ENCODE data around the gene PGM2L1.
"Not testable (repeated sequence)": the region's sequence is repeated elsewhere in the genome, so short reads cannot be mapped to it uniquely, and the experiment has no call there.

Gene PGM2L1

GRCh38 chr11:74400606-74401005 is 2.4 kb upstream of the PGM2L1 start:
- no peak for DNase-seq (ENCODE audit: low read depth in 2 of 2)

GRCh38 chr11:74397501-74398243 is 561 bp downstream of the PGM2L1 start:
- DNase-seq (ENCODE audit: low read depth in 2 of 2): no peak

GRCh38 chr11:74392256-74392655 is 6.0 kb downstream of the PGM2L1 start:
- no peak for DNase-seq (ENCODE audit: low read depth in 2 of 2)

- DNase-seq (ENCODE audit: low read depth in 2 of 2): no peak
Observed at GRCh38 chr11:74391193-74391592, 7.0 kb downstream of the PGM2L1 start.

GRCh38 chr11:74390697-74391096 is 7.5 kb downstream of the PGM2L1 start:
- DNase-seq (ENCODE audit: low read depth in 2 of 2): no peak

GRCh38 chr11:74388678-74389327 is 9.4 kb downstream of the PGM2L1 start:
- DNase-seq (ENCODE audit: low read depth in 2 of 2): peak in 1 of 2 experiments; percentile 35

GRCh38 chr11:74384641-74385040 is 13.6 kb downstream of the PGM2L1 start:
- no peak for DNase-seq (ENCODE audit: low read depth in 2 of 2)

- no peak for DNase-seq (ENCODE audit: low read depth in 2 of 2)
Observed at GRCh38 chr11:74380746-74381439, 17.3 kb downstream of the PGM2L1 start.

- DNase-seq (ENCODE audit: low read depth in 2 of 2): no peak
Observed at GRCh38 chr11:74377689-74378088, 20.5 kb downstream of the PGM2L1 start.

GRCh38 chr11:74373382-74373781 is 24.9 kb downstream of the PGM2L1 start:
- no peak for DNase-seq (ENCODE audit: low read depth in 2 of 2)

GRCh38 chr11:74371269-74372052 is 26.8 kb downstream of the PGM2L1 start:
- no peak for DNase-seq (ENCODE audit: low read depth in 2 of 2)

- no peak for DNase-seq (ENCODE audit: low read depth in 2 of 2)
Observed at GRCh38 chr11:74370123-74370522, 28.1 kb downstream of the PGM2L1 start.

- DNase-seq (ENCODE audit: low read depth in 2 of 2): no peak
Observed at GRCh38 chr11:74367881-74368280, 30.4 kb downstream of the PGM2L1 start.

- peak; percentile 77 to 81 for DNase-seq (ENCODE audit: low read depth in 2 of 2)
Observed at GRCh38 chr11:74366576-74366975, 31.7 kb downstream of the PGM2L1 start.

GRCh38 chr11:74365805-74366204 is 32.4 kb downstream of the PGM2L1 start:
- not testable (repeated sequence) for DNase-seq (ENCODE audit: low read depth in 2 of 2)

- no peak for DNase-seq (ENCODE audit: low read depth in 2 of 2)
Observed at GRCh38 chr11:74357449-74357848, 40.8 kb downstream of the PGM2L1 start.

- DNase-seq (ENCODE audit: low read depth in 2 of 2): no peak
Observed at GRCh38 chr11:74355626-74356025, 42.6 kb downstream of the PGM2L1 start.

GRCh38 chr11:74354036-74354435 is 44.2 kb downstream of the PGM2L1 start:
- DNase-seq (ENCODE audit: low read depth in 2 of 2): no peak

GRCh38 chr11:74347381-74347780 is 50.9 kb downstream of the PGM2L1 start:
- no peak for DNase-seq (ENCODE audit: low read depth in 2 of 2)

- no peak for DNase-seq (ENCODE audit: low read depth in 2 of 2)
Observed at GRCh38 chr11:74345420-74345819, 52.8 kb downstream of the PGM2L1 start.

GRCh38 chr11:74341921-74342320 is 56.3 kb downstream of the PGM2L1 start:
- DNase-seq (ENCODE audit: low read depth in 2 of 2): no peak

GRCh38 chr11:74339619-74340018 is 58.6 kb downstream of the PGM2L1 start:
- DNase-seq (ENCODE audit: low read depth in 2 of 2): no peak

Data from fibroblast of skin of left quadriceps (primary cell).